ENCODE measurements around the gene TECR. TPM values are rescaled to one million over a fixed set of nuclear protein-coding genes. Genes with fewer than 3 reads are reported as not detected.

TECR gene
- total RNA-seq, 1 experiment from 2014 or later = 145 TPM

- DNase-seq (no peak), ATAC-seq (no peak)
- no peak overlapping the region for H2AFZ ChIP-seq (ENCODE audit: low read length)
- peaks cover 53% of the 10 kb centered on the region for H3K79me2 ChIP-seq (ENCODE audit: low read length)
- no peaks in the 10 kb centered on the region for H3K27me3 ChIP-seq (ENCODE audit: low read length)
- H3K9me2 ChIP-seq (replicated peaks; ENCODE audit: low read length) = no peaks in the 10 kb centered on the region
- H3K4me1 ChIP-seq (ENCODE audit: insufficient read depth, low read length) = peaks cover 18% of the 10 kb centered on the region
- no peaks in the 10 kb centered on the region for H3K9me3 ChIP-seq (ENCODE audit: low read length)
- peaks cover 4% of the 10 kb centered on the region; the same call in 1 of the 2 replicates for H3K36me3 ChIP-seq (ENCODE audit: low read depth, low read length)
- TF ChIP-seq EZH2 (IDR thresholded peaks at IDR 0.05; ENCODE audit: low read length, unreplicated experiment) = no peak
- no peak for TF ChIP-seq CTCF (conservative IDR thresholded peaks at IDR 0.05; ENCODE audit: low read depth, low read length)
- TF ChIP-seq EZH2phosphoT487 (IDR thresholded peaks at IDR 0.05; ENCODE audit: borderline replicate concordance, low read length) = no peak
- H3K4me3 ChIP-seq (ENCODE audit: low read length) = peak overlapping the region; percentile 79
- ChIA-PET POLR2A (ENCODE audit: unreplicated experiment) (no interaction called here), CTCF (no interaction called here)
- H4K20me1 ChIP-seq (ENCODE audit: low read length) = peaks cover 7% of the 10 kb centered on the region; the same call in 1 of the 2 replicates
- no TSS peak for BruUV-seq (replicated peaks)
- H3K4me2 ChIP-seq (ENCODE audit: low read length) = peak overlapping the region; percentile 85
- no peak overlapping the region for H3K27ac ChIP-seq (ENCODE audit: low read length)
- H3K9ac ChIP-seq (ENCODE audit: low read length) = peak overlapping the region; percentile 72
- intact Hi-C loops (cut with micrococcal nuclease) = no loop called here
- no peaks in the 10 kb centered on the region for H3F3A ChIP-seq (ENCODE audit: low read length, unreplicated experiment)
These were observed 1.1 kb downstream of the TECR start for GRCh38 chr19:14530506-14530905.

GRCh38 chr19:14533450-14533849 lies 4.1 kb downstream of the TECR start:
- Histone ChIP-seq H3K9me2 (replicated peaks; ENCODE audit: low read length) (no peaks in the 10 kb centered on the region), H3K4me1 (ENCODE audit: insufficient read depth, low read length) (peaks cover 16% of the 10 kb centered on the region), H3F3A (ENCODE audit: low read length, unreplicated experiment) (no peaks in the 10 kb centered on the region), H3K36me3 (ENCODE audit: low read depth, low read length) (peaks cover 4% of the 10 kb centered on the region; the same call in 1 of the 2 replicates), H3K9me3 (ENCODE audit: low read length) (no peaks in the 10 kb centered on the region), H3K27me3 (ENCODE audit: low read length) (no peaks in the 10 kb centered on the region), H3K4me3 (ENCODE audit: low read length) (no peak overlapping the region), H4K20me1 (ENCODE audit: low read length) (peaks cover 17% of the 10 kb centered on the region; the same call in 1 of the 2 replicates), H3K79me2 (ENCODE audit: low read length) (peaks cover 77% of the 10 kb centered on the region), H3K9ac (ENCODE audit: low read length) (no peak overlapping the region), H2AFZ (ENCODE audit: low read length) (no peak overlapping the region), H3K4me2 (ENCODE audit: low read length) (no peak overlapping the region), H3K27ac (ENCODE audit: low read length) (no peak overlapping the region)
- DNase-seq (no peak), ATAC-seq (no peak)
- TF ChIP-seq CTCF (conservative IDR thresholded peaks at IDR 0.05; ENCODE audit: low read depth, low read length) = no peak
- TF ChIP-seq EZH2 (IDR thresholded peaks at IDR 0.05; ENCODE audit: low read length, unreplicated experiment) = no peak
- no peak for TF ChIP-seq EZH2phosphoT487 (IDR thresholded peaks at IDR 0.05; ENCODE audit: borderline replicate concordance, low read length)
- POLR2A ChIA-PET (ENCODE audit: unreplicated experiment) = no interaction called here
- CTCF ChIA-PET = no interaction called here
- no TSS peak for BruUV-seq (replicated peaks)
- intact Hi-C loops (cut with micrococcal nuclease) = no loop called here

- ChIA-PET CTCF (no interaction called here), POLR2A (ENCODE audit: unreplicated experiment) (no interaction called here)
- H3K4me3 ChIP-seq (ENCODE audit: low read length) = peak overlapping the region; percentile 56
- H4K20me1 ChIP-seq (ENCODE audit: low read length) = peaks cover 10% of the 10 kb centered on the region; the same call in 1 of the 2 replicates
- no peaks in the 10 kb centered on the region for H3K9me3 ChIP-seq (ENCODE audit: low read length)
- no peaks in the 10 kb centered on the region for H3F3A ChIP-seq (ENCODE audit: low read length, unreplicated experiment)
- peak; percentile 87 for ATAC-seq
- DNase-seq = peak; percentile 88
- peaks cover 8% of the 10 kb centered on the region; the same call in 1 of the 2 replicates for H3K36me3 ChIP-seq (ENCODE audit: low read depth, low read length)
- H3K4me2 ChIP-seq (ENCODE audit: low read length) = peak overlapping the region; percentile 81
- no peak overlapping the region for H3K9ac ChIP-seq (ENCODE audit: low read length)
- TF ChIP-seq CTCF (conservative IDR thresholded peaks at IDR 0.05; ENCODE audit: low read depth, low read length) (no peak), EZH2 (IDR thresholded peaks at IDR 0.05; ENCODE audit: low read length, unreplicated experiment) (no peak), EZH2phosphoT487 (IDR thresholded peaks at IDR 0.05; ENCODE audit: borderline replicate concordance, low read length) (no peak)
- H3K4me1 ChIP-seq (ENCODE audit: insufficient read depth, low read length) = peaks cover 9% of the 10 kb centered on the region
- H3K79me2 ChIP-seq (ENCODE audit: low read length) = peaks cover 81% of the 10 kb centered on the region
- H3K27ac ChIP-seq (ENCODE audit: low read length) = peak overlapping the region; percentile 37; the same call in 1 of the 2 replicates
- H3K27me3 ChIP-seq (ENCODE audit: low read length) = no peaks in the 10 kb centered on the region
- no peaks in the 10 kb centered on the region for H3K9me2 ChIP-seq (replicated peaks; ENCODE audit: low read length)
- H2AFZ ChIP-seq (ENCODE audit: low read length) = peak overlapping the region; percentile 71; the same call in 1 of the 2 replicates
- intact Hi-C loops (cut with micrococcal nuclease) = no loop called here
- BruUV-seq (replicated peaks) = no TSS peak
These were observed 7.7 kb downstream of the TECR start for GRCh38 chr19:14536926-14537692.
